Upper lobe of left lung (tissue), 4 donors: ENCODE measurements around the gene MTA2.
"Not testable (repeated sequence)": the region's sequence is repeated elsewhere in the genome, so short reads cannot be mapped to it uniquely, and the experiment has no call there.

Experiments used
- POLR2AphosphoS5 ChIP-seq, 2 donors: sonication (generic); formaldehyde crosslinking; IDR thresholded peaks; one replicate each; pipeline ENCODE4 v1.5.1; 2017; ENCODE audit warnings: antibody characterized with exemption in 2 of 2
- TF ChIP-seq, protein P1 (sequence below), 6 experiments: fragments of 450-650 bp in 4 of 6; fragments of 200-600 bp in 2 of 6; sonication (generic) in 2 of 6; IDR thresholded peaks; one replicate each; pipeline ENCODE4 v1.5.1; 2016 to 2019; ENCODE audit warnings: antibody characterized with exemption in 6 of 6

- TF ChIP-seq, protein P1, sequence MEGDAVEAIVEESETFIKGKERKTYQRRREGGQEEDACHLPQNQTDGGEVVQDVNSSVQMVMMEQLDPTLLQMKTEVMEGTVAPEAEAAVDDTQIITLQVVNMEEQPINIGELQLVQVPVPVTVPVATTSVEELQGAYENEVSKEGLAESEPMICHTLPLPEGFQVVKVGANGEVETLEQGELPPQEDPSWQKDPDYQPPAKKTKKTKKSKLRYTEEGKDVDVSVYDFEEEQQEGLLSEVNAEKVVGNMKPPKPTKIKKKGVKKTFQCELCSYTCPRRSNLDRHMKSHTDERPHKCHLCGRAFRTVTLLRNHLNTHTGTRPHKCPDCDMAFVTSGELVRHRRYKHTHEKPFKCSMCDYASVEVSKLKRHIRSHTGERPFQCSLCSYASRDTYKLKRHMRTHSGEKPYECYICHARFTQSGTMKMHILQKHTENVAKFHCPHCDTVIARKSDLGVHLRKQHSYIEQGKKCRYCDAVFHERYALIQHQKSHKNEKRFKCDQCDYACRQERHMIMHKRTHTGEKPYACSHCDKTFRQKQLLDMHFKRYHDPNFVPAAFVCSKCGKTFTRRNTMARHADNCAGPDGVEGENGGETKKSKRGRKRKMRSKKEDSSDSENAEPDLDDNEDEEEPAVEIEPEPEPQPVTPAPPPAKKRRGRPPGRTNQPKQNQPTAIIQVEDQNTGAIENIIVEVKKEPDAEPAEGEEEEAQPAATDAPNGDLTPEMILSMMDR (IDR thresholded peaks at IDR 0.05): not testable (repeated sequence)
- not testable (repeated sequence) for TF ChIP-seq POLR2AphosphoS5 (IDR thresholded peaks at IDR 0.05)
These were observed 39.9 kb downstream of the MTA2 start for GRCh38 chr11:62561677-62562230.
